Epithelial cell of esophagus (primary cell): ENCODE data around the gene TMEM139.

Experiments used
- DNase-seq: peaks from one replicate; pipeline ENCODE4 v3.0.0; 2010; ENCODE audit warnings: low read depth
- H3K4me3 ChIP-seq: 2 replicates; pipeline ENCODE4 v1.5.1; 2011; ENCODE audit warnings: mild to moderate bottlenecking, low read length, control low read depth
- CTCF ChIP-seq: IDR thresholded peaks from 2 replicates; pipeline ENCODE4 v1.5.1; 2011; ENCODE audit warnings: low read depth, mild to moderate bottlenecking, low read length, control low read depth, inconsistent platforms; ENCODE audit not compliant: insufficient read depth; ENCODE audit errors: missing control alignments

TMEM139 gene

GRCh38 chr7:143281529-143281928 is 3.2 kb upstream of the TMEM139 start:
- TF ChIP-seq CTCF, result no peak

GRCh38 chr7:143282124-143282523 is 2.6 kb upstream of the TMEM139 start:
- TF ChIP-seq CTCF, result no peak

More at GRCh38 chr7:143281529-143281928, 3.2 kb upstream of the TMEM139 start:
- no peak for DNase-seq
- no peak overlapping the region for H3K4me3 ChIP-seq

GRCh38 chr7:143283381-143283780 is 1.4 kb upstream of the TMEM139 start:
- DNase-seq, result no peak
- TF ChIP-seq CTCF, result no peak
- no peak overlapping the region for H3K4me3 ChIP-seq

More at GRCh38 chr7:143282124-143282523, 2.6 kb upstream of the TMEM139 start:
- H3K4me3 ChIP-seq, result no peak overlapping the region
- DNase-seq, result peak; percentile 22

- peak; percentile 61 for DNase-seq
- TF ChIP-seq CTCF, result no peak
- H3K4me3 ChIP-seq, result peak overlapping the region; percentile 17
These were observed 666 bp downstream of the TMEM139 start for GRCh38 chr7:143285470-143285778.

GRCh38 chr7:143285806-143286521 is 1.2 kb downstream of the TMEM139 start:
- H3K4me3 ChIP-seq, result no peak overlapping the region
- no peak for DNase-seq
- TF ChIP-seq CTCF, result no peak

- H3K4me3 ChIP-seq, result no peak overlapping the region
- DNase-seq, result no peak
- no peak for TF ChIP-seq CTCF
These were observed 1.7 kb downstream of the TMEM139 start for GRCh38 chr7:143286522-143286890.

- TF ChIP-seq CTCF, result no peak
- DNase-seq, result no peak
- peak overlapping the region; percentile 14 for H3K4me3 ChIP-seq
These were observed 2.7 kb downstream of the TMEM139 start for GRCh38 chr7:143287339-143287934.
